NCI-H1092 treated with DMSO at 0.1 percent for 48 hours (cell line): ENCODE results near the gene RHEX.
"Not testable (repeated sequence)": the region's sequence is repeated elsewhere in the genome, so short reads cannot be mapped to it uniquely, and the experiment has no call there.

Experiments
- DNase-seq: peaks from one replicate; lab custom pipeline; 2025; lab: John Stamatoyannopoulos, UW

The RHEX gene

GRCh38 chr1:206030714-206031113, 22.3 kb upstream of the RHEX start:
- peak; percentile 77 for DNase-seq

GRCh38 chr1:206032380-206033140, 20.4 kb upstream of the RHEX start:
- no peak for DNase-seq

GRCh38 chr1:206035027-206035426, 17.9 kb upstream of the RHEX start:
- peak; percentile 26 for DNase-seq

GRCh38 chr1:206036663-206037455, 16.1 kb upstream of the RHEX start:
- no peak for DNase-seq

- DNase-seq: no peak
Measured at GRCh38 chr1:206037581-206037980, 15.4 kb upstream of the RHEX start.

GRCh38 chr1:206039046-206039973, 13.7 kb upstream of the RHEX start:
- no peak for DNase-seq

GRCh38 chr1:206040328-206040727, 12.6 kb upstream of the RHEX start:
- DNase-seq: no peak

- DNase-seq: no peak
Measured at GRCh38 chr1:206041640-206042039, 11.3 kb upstream of the RHEX start.

- no peak for DNase-seq
Measured at GRCh38 chr1:206047271-206047670, 5.7 kb upstream of the RHEX start.

GRCh38 chr1:206048582-206048981, 4.4 kb upstream of the RHEX start:
- no peak for DNase-seq

- no peak for DNase-seq
Measured at GRCh38 chr1:206049293-206049692, 3.7 kb upstream of the RHEX start.

GRCh38 chr1:206049919-206050600, 2.9 kb upstream of the RHEX start:
- DNase-seq: no peak

- no peak for DNase-seq
Measured at GRCh38 chr1:206050655-206051235, 2.2 kb upstream of the RHEX start.

- not testable (repeated sequence) for DNase-seq
Measured at GRCh38 chr1:206052231-206052865, 625 bp upstream of the RHEX start.

GRCh38 chr1:206053616-206054015, 643 bp downstream of the RHEX start:
- DNase-seq: not testable (repeated sequence)

- DNase-seq: not testable (repeated sequence)
Measured at GRCh38 chr1:206055069-206055625, 2.2 kb downstream of the RHEX start.

- not testable (repeated sequence) for DNase-seq
Measured at GRCh38 chr1:206055639-206056323, 2.8 kb downstream of the RHEX start.

- DNase-seq: not testable (repeated sequence)
Measured at GRCh38 chr1:206058289-206058926, 5.4 kb downstream of the RHEX start.

GRCh38 chr1:206058927-206059292, 5.9 kb downstream of the RHEX start:
- DNase-seq: no peak
